Astrocyte (in vitro differentiated cells and primary cell): ENCODE results near the gene ATP6AP2.

Experiments
- CTCF ChIP-seq: IDR thresholded peaks from 2 replicates; pipeline ENCODE4 v1.5.1; 2011; ENCODE audit warnings: low read depth, mild to moderate bottlenecking, inconsistent platforms, low read length, moderate library complexity; ENCODE audit not compliant: insufficient read depth
- EZH2 ChIP-seq: IDR thresholded peaks from 2 replicates; pipeline ENCODE4 v1.6.1; 2012; ENCODE audit warnings: mild to moderate bottlenecking, low read length, inconsistent platforms; ENCODE audit not compliant: insufficient read depth

GRCh38 chrX:40628506-40628905, 47.7 kb downstream of the ATP6AP2 start:
- TF ChIP-seq EZH2 (no peak), CTCF (no peak)
